Stomach (tissue), 4 donors: ENCODE measurements around the gene PCBD1.
A peak's percentile ranks its signal among the peaks of the same experiment; 100 is the strongest.

Source experiments
- CTCF ChIP-seq, 7 experiments: fragments of 450-650 bp in 4 of 7; fragments of 200-600 bp in 3 of 7; sonication (generic) in 3 of 7; IDR thresholded peaks; one replicate each; pipeline ENCODE4 v1.5.1; 2016 to 2019; ENCODE audit warnings: antibody characterized with exemption in 7 of 7, control low read depth in 2 of 7, mild to moderate bottlenecking in 1 of 7
- EP300 ChIP-seq: sonication (generic); formaldehyde crosslinking; IDR thresholded peaks from one replicate; pipeline ENCODE4 v1.6.1; 2017; ENCODE audit warnings: antibody characterized with exemption
- POLR2A ChIP-seq, 4 donors: fragments of 450-650 bp; IDR thresholded peaks; one replicate each; pipeline ENCODE4 v1.6.1; 2016; ENCODE audit warnings: antibody characterized with exemption in 4 of 4, control low read depth in 2 of 4, mild to moderate bottlenecking in 1 of 4, moderate library complexity in 1 of 4

DNA sequence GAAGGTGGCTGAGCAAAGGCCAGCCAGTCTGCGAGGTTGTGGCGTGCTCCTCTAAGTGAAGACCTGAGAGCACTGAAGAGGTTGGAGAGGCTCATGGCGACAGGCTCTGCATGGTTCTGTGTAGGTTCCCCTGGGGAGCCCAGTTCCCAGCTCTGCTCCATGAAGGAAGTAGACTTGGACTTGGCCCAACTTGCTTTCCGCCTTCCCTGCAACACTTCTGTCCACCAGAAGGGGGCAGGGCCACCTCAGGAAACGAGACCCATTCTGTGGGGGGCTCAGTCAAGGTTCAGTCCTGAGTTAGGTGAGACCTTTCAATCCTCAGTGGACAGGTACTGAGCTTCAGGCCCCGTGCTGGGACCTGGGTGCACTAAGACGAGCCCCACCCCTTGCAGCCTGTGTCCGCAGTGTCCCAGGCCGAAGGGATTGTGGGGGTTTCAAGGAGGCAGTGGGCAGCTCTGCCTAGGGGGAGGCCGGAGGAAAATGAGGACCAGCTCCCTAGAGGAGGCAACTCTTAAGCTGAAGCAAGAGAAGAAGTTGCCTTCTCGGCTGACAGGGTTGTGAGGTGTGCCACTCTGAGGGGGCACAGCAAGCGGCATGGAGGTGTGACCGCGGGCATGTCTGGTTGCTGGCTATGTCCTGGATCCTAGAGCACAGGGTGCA is 15.0 kb upstream of the PCBD1 start:
- TF ChIP-seq POLR2A (IDR thresholded peaks at IDR 0.05) (no peak), CTCF (IDR thresholded peaks at IDR 0.05) (peak in 5 of 7 experiments; percentile 46 to 85 (median 76)), EP300 (no peak)
